Skin of body (tissue), 2 donors: ENCODE results near the gene SERHL2. TPM values are rescaled to one million over a fixed set of nuclear protein-coding genes. Genes with fewer than 3 reads are reported as not detected.
"Not testable (repeated sequence)": the region's sequence is repeated elsewhere in the genome, so short reads cannot be mapped to it uniquely, and the experiment has no call there.

ENCODE experiments used
- DNase-seq: peaks from one replicate; lab custom pipeline; 2025; lab: John Stamatoyannopoulos, UW
- total RNA-seq: library from RNA; depleted of rRNA; stranded (reverse); fragments of >200 nt; gene quantifications from one replicate; pipeline ENCODE4 v1.2.3, GENCODE V29; 2014

SERHL2 gene
- total RNA-seq, 1 donor from 2014 or later, result 3.1 TPM

DNA sequence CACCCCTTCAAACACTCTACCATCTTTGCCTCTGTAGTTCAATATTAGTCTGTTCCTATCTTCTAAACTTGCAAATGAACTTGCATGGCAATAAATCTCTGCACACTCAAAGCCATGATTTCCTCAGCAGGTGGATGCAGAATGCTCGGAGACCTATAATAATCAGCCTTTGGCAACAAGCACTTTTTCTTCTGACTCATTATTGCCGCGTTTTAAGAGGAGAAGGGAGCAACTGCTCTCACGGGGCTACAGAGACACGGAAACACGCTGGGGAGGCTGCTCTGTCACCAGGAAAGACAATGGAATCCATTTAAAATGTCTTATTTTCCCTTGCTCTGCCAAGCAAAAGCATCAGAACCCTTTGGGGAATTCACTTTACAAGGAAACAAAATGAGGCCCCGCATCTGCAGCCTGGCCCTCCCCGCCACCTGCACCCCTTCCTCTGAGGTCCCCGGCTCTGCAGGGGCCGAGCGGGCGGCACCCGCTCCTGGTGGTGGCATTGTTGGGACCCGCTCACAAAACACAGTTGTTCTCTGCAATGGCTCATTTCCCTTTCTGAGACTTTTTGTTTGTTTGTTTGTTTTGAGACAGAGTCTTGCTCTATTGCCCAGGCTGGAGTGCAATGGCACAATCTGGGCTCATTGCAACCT, 18.5 kb upstream of the SERHL2 start:
- DNase-seq, result not testable (repeated sequence)

- no peak for DNase-seq
Measured at GRCh38 chr22:42536166-42536565, 17.6 kb upstream of the SERHL2 start.

GRCh38 chr22:42536634-42537033, 17.1 kb upstream of the SERHL2 start:
- not testable (repeated sequence) for DNase-seq

- DNase-seq, result not testable (repeated sequence)
Measured at GRCh38 chr22:42537199-42537831, 16.4 kb upstream of the SERHL2 start.

- not testable (repeated sequence) for DNase-seq
Measured at GRCh38 chr22:42539236-42539771, 14.5 kb upstream of the SERHL2 start.

GRCh38 chr22:42544686-42545085, 9.1 kb upstream of the SERHL2 start:
- DNase-seq, result no peak

- no peak for DNase-seq
Measured at GRCh38 chr22:42547562-42547961, 6.2 kb upstream of the SERHL2 start.

- not testable (repeated sequence) for DNase-seq
Measured at GRCh38 chr22:42548126-42548525, 5.6 kb upstream of the SERHL2 start.

- DNase-seq, result no peak
Measured at GRCh38 chr22:42548597-42549330, 5.0 kb upstream of the SERHL2 start.

DNA sequence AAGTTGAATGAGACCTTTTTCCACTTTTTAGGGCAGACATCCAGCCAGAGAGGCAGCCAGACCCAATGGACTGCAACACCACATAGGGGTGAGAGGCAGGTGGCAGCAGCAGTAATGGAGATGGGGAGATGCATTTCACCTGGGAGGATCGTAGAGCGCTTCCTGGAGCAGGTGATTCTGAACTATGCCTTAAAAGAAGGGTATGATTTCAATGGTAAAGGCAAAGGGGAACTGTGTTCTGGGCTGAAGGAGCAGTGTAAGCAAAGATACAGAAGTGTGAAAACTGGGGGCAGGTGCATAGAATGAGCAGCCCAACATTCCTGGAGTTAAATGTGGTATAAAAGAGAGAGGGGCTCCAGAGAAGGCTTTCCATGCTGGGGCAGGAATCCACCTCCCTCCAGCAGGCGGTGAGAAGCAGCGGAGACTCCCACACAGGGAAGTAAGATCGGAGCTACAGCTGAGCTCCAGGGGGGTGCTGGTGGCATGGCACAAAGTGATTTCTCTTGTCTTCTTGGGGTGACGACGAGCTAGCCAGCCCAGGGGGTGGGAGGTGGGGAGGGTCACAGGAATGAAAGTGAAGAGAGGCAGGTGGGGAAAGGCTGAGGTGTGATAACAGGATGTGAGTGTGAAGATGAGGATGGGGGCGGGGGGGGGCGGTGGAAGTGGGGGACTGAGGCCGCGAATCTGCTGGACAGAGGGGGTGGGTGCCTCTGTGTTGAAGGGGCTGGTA, 4.3 kb upstream of the SERHL2 start:
- DNase-seq, result no peak

DNA sequence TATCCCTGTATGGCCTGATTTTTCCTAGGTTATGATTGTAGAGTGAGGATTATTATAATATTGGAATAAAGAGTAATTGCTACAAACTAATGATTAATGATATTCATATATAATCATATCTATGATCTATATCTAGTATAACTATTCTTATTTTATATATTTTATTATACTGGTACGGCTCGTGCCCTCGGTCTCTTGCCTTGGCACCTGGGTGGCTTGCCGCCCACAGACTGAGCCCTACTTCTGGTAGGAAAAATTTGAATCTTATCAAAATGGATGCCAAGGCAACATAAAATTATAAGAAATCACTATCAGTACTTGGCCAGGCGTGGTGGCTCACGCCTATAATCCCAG, 1.5 kb upstream of the SERHL2 start:
- not testable (repeated sequence) for DNase-seq

- DNase-seq, result no peak
Measured at GRCh38 chr22:42560381-42560780, 6.6 kb downstream of the SERHL2 start.

DNA sequence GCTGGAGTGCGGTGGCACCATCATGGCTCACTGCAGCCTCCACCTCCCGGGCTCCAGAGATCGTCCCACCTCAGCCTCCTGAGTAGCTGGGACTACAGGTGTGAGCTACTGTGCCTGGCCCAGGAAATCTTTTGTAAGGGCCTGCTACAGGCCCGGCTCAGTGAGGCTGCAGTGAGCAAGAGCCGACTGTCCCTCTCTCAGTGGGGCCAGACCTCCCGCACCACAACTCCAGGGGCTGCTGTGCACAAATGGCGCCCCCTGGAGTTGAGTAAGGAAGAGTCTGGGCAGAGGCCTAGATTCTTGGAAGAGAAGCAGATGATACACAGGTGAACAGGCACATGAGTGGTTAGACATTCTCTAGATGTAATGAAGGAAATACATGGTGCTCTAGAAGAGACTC, 7.0 kb downstream of the SERHL2 start:
- DNase-seq, result no peak

GRCh38 chr22:42561856-42562255, 8.1 kb downstream of the SERHL2 start:
- no peak for DNase-seq

GRCh38 chr22:42562279-42562678, 8.5 kb downstream of the SERHL2 start:
- no peak for DNase-seq

- DNase-seq, result no peak
Measured at GRCh38 chr22:42562684-42563083, 8.9 kb downstream of the SERHL2 start.

- not testable (repeated sequence) for DNase-seq
Measured at GRCh38 chr22:42563943-42564342, 10.2 kb downstream of the SERHL2 start.

GRCh38 chr22:42564699-42565098, 10.9 kb downstream of the SERHL2 start:
- DNase-seq, result no peak

GRCh38 chr22:42565956-42566355, 12.2 kb downstream of the SERHL2 start:
- DNase-seq, result no peak

- DNase-seq, result not testable (repeated sequence)
Measured at GRCh38 chr22:42567950-42568349, 14.2 kb downstream of the SERHL2 start.

GRCh38 chr22:42570580-42570979, 16.8 kb downstream of the SERHL2 start:
- DNase-seq, result not testable (repeated sequence)

DNA sequence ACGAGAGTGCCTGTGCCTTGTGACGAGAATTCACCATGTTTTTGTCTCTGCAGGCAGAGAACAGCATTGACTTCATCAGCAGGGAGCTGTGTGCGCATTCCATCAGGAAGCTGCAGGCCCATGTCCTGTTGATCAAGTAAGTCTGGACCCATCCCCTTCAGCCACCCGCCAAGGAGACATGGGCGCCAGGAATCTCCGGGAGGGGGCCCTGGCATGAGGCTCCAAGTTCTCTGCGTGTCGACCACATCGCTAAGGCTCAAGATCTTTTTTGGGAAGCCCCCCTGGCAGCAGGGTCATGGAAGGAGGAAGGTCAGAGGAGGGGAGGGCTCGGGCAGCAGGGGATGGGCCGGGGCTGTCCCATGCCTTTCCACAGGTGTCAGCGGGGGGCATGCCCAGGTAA, 17.3 kb downstream of the SERHL2 start:
- not testable (repeated sequence) for DNase-seq
